ENCODE results near the gene MIEN1.
A peak's percentile ranks its signal among the peaks of the same experiment; 100 is the strongest.
"Not testable (repeated sequence)": the region's sequence is repeated elsewhere in the genome, so short reads cannot be mapped to it uniquely, and the experiment has no call there.

The MIEN1 gene

DNA sequence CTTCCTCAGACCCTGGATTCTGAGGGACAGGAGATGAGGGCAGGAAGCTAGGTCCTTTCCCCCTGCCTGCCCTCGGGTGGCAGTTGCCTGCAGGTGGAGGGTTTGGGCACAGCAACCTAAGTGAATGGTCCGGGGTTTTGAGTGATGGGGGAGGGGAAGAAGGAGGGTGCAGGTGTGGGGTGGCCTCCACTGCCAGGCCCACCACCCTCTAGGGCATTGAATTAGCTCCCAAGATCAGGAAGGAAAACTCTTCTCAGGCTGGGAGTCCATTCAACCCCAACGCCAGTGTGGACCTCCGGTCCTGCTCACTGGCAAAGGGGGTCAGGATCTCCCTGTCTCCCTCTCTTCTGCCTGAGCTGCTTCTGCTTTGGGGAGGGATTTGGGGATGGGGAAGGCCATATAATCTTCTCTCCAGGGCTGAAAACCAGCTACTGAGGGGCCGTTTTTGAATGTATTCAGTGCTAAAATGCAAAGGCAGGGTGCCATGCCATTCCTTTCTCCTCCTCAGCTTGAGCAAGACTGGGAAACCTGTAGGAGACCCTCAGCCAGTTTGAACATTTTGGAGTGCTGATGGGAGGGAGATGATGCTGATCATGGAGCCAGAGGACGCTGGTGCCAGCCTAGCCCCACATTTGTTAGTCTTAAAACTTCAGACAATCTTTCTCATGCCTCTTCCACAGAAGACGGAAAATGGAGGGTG is 26.2 kb upstream of the MIEN1 start:
- no peak for FAIRE-seq
- DNase-seq (ENCODE audit: extremely low spot score, insufficient read length, low read depth) = no peak

DNA sequence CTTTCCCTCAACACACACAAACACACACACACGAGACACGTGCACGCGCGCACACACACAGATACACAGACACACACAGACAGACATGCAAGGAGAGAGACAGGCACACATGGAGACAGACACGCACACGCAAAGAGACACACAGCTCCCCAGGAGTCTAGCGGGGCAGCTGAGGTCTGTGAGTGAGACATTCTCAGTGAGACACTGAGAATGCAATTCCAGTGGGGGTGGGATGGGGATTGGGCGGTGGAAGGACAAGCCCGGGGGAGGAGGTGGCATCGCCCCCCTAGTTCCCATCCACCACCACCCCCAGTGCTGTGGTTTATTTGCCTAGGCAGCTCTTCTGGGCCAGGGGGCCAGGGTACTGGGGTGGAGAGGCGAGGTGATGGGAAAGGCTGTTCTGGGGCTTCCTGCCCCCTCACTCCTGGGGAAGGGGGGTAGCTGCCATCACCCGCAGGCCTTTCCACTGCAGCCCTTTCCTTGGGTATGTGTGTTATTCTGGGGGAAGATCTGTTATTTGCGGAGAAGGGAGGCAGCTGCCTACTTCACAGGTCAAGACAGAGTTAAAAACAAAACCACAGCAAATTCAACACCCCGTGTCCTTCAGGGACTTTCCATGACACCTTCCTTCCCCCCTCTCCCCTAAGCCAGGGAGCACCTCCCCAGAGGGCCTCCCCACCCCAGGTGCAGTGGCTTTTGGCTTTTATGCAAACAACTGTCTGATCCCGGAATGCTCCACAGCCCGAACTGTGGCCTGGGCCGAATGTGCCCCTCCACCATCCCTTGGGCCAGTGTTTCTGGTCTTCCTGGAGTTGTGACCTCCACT is 25.4 kb upstream of the MIEN1 start:
- FAIRE-seq (peak; percentile 99), DNase-seq (ENCODE audit: extremely low spot score, insufficient read length, low read depth) (no peak)

DNA sequence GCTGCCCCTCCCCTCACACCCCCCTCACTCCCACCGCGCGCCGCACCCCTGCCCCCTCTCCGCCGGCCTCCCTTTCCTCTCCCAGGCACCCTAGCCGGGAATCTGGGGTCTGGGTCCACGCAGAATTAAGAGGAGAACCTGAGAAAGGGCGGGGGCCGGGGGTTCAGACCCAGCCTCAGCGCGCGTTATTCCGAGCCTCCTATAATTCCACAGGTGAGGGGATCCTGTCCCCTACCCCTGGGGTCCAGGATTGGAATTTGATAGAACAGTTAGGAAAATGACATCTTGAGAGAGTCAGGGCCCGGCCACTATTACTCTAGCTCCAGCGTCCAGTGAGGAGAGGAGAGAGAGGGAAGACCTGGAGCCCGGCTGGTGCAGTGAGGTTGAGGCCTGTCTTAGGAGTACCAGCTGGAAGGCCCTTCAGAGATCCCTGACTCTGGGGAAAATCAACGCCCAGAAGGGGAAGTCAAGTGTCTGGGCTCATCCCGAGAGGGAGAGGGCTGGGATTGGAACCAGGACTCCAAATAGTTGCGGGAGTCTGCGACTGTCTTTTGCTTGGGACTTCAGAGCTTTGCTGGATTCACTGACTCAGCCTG is 24.7 kb upstream of the MIEN1 start:
- no peak for DNase-seq (ENCODE audit: extremely low spot score, insufficient read length, low read depth)
- FAIRE-seq = no peak

DNA sequence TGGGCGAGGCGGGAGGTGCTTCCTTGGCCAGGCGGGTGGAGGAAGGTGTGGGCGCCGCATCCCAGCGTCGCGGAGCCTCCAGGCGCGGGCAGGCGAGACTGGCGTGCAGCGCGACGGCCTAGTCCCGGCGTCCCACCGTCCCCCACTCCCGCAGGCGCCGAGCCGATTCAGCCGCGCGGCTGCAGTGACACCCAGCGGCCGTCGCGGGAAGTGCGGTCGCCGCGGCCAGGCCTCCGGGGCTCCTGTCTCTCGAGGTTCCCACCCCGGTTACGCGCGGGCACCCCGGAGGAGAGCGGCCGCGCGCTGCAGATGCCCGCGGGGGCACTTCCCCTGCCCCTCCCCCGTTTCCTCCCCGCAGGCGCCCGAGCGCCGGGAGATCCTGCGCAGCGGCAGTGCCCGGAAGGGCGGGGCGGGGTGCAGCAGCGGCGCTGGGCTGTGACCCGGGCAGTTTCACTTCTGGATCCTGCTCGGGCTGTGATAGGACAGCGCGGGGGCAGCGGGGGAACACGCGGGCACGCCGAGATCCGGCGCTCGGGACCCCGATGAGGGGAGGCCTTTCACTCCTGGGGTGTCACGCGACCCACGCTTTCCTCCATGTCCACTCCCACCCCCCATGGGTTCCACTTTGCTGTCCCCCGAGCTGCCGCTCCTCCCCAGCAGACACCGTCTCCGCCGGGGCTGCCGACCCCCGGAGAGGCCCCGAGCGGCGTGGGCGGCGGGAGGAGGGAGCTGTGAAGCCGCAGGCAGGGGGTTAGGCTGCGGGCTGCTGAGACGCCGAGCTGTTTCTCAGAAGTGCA is 24.0 kb upstream of the MIEN1 start:
- no peak for FAIRE-seq
- DNase-seq (ENCODE audit: extremely low spot score, insufficient read length, low read depth) = peak; percentile 88

DNA sequence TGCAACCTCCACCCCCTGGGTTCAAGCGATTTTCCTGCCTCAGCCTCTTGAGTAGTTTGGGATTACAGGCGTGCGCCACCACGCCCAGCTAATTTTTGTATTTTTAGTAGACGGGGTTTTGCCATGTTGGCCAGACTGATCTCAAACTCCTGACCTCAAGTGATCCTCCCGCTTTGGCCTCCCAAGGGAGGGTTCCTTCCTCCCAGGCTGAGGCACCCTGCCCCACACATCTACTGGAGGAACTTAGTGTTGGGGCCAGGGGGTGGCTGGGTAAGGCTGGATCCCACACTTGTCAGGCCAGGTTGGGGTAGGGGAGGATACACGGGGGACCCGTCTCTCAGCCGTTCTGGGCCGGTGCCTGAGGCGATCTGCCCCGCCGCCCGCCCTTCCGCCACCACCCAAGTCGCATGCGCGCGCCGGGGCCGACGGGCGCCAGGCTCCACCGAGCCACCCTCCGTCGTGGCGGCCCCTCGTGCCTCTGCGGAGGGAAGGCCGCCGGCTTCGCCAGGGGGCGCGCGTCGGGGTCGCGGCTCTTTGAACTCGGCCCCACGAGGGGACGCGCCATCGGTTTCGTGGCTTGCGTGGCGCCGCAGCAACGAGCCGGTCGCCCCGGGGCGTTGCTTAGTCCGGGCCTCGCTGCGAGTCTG is 23.3 kb upstream of the MIEN1 start:
- DNase-seq (ENCODE audit: extremely low spot score, insufficient read length, low read depth) = peak; percentile 58
- FAIRE-seq = peak; percentile 67

DNA sequence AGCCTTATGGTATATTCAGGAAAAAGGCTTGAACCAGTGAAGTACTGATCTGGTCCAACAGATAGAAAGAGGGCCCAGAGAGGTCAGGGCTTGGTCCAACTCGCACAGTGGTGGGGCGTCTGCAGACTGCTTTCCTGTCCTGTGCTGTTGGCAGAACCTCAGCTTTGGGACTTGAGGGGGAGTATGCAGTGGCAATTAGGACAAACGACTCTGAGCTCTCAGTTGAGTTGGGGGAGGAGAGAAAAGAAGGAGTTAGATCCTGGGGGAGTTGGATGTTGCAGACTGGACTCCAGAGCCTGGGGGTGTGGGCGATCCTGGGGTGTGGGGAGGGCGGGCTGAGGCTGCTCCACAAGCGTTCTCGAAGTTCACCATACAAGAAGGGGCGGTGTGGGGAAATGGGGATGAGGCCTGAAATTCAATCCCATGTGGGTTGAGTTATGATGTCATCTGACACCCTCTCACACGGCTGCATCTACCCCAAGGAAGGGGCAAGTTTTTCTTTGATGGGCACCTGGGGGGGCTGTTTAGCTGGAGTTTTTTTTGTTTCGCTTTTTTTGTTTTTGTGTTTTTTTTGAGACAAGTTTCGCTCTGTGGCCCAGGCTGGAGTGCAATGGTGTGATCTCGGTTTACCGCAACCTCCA is 22.0 kb upstream of the MIEN1 start:
- no peak for FAIRE-seq
- no peak for DNase-seq (ENCODE audit: extremely low spot score, insufficient read length, low read depth)

DNA sequence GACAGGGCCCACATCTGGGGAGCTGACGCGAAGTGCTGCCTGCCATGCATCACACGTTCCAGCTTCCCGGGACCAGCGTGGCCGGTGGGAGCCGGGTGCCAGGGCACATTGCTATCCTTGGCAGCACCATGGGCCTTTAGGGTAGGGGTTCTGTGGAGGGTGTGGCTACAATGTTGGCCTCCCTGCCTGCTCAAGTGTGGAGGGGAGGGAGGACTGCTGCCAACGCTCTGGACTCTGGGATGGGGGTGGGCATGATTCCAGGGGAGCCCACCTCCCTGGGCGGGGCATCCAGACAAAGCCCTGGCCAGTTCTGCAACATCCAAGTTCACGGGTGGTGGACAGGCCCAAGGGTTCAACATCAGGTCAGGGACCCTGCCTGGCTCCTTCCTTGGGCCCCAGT is 21.3 kb upstream of the MIEN1 start:
- FAIRE-seq (no peak), DNase-seq (ENCODE audit: extremely low spot score, insufficient read length, low read depth) (no peak)

DNA sequence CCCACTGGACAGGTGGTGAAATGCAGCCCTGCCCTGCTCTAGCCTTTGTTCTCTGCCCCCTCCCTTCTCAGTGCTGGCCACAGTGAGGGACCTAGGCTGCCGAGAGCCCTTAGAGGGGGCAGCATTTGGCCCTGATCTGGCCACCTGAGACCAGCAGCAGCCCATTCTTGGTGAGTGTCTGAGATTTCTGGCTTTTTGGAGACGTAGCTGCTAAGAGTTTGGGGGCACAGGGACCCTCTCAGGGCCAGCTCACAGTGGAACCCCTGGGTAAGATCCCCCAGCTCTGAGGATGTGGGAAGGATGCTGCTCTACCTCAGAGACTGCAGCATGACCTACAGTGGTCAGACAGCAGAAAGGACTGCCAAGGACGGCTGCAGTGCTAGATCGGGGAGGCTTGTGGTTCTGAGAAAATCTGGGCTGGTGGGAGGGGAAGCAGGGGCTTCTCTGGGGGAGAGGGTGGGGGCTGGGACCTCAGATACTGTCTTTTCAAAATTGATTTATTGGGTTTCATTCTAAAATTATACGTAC is 20.7 kb upstream of the MIEN1 start:
- no peak for FAIRE-seq

DNA sequence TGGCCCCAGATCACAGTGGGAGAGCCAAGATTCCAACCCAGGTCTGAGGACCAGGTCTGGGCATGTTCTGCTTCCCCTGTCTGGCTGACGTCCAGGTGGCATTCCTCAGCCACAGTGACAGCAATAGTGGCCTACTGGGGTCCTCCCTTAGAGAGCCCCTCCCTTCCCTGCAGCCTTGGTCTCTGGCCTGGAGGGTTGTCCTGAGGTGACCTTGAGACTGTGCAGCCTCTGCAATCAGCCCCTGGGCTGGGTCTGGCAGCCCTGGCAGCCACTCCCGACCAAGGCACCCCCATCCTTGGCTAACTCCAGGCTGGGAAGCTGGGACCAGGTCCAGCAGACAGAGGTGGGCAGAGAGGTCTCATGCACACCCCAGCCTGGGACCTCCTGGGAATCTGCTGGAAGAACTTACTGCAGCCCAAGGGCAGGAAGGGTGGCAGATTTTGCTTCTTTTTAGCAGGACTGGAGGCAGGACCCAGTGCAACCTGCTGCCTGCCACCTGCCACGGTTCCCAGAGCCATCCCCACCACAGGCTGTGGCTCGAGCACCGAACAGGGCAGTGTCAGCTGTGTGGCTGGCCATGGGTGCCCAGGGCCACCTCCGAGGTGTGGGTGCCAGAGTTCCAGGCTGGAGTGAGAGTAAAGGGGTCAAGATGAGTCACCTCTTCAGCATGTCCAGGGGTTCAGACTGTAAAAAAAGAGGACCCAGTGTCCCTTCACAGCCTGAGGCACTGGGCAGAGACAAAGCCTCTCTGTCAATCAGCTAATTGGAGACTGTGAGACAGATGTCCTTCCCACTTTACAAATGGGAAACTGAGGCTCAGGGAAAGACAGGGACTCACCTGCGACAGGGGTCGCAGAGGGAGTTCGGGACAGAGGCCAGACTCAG is 20.0 kb upstream of the MIEN1 start:
- FAIRE-seq = no peak
- DNase-seq (ENCODE audit: extremely low spot score, insufficient read length, low read depth) = no peak

More for the DNA sequence above, 20.7 kb upstream of the MIEN1 start:
- DNase-seq (ENCODE audit: extremely low spot score, insufficient read length, low read depth) = no peak

DNA sequence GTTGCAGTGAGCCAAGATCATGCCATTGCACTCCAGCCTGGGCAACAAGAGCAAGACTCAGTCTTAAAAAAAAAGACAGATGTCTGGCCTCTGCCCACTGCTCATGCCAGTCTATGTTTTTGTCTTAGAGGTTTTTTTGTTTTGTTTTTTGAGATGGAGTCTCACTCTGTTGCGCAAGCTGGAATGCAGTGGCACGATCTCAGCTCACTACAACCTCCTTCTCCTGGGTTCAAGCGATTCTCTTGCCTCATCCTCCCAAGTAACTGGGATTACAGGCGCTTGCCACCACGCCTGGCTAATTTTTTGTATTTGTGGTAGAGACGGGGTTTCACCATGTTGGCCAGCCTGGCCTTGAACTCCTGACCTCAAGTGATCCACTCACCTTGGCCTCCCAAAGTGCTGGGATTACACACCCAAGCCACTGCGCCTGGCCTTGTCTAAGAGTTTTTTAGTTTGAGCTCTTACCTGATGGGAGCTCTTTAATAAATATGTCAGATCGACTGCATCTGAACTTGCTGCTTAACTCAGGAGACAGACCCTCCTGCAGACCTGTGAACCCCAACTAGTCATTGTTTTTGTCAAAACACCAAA is 18.2 kb upstream of the MIEN1 start:
- not testable (repeated sequence) for DNase-seq (ENCODE audit: extremely low spot score, insufficient read length, low read depth)

DNA sequence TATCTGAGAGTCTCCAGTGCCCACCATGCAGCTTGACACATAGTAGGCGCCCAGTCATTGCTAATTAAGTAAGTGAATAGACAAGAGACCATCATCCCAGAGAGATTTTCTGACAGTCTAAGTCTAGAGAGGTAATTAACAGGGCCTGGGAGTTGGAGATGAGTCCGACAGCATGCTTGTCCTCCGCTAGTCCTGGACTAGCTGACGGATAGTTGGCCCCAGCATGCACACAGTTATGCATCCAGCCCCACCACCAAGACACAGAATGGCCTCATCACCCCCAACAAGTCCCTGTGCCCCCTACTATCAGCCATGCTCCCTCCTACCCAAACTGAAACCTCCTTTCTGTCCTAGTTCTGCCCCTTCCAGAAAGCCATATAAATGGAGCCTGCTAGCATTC is 17.4 kb upstream of the MIEN1 start:
- FAIRE-seq (no peak), DNase-seq (ENCODE audit: extremely low spot score, insufficient read length, low read depth) (no peak)

More for the DNA sequence above, 18.2 kb upstream of the MIEN1 start:
- not testable (repeated sequence) for FAIRE-seq

DNA sequence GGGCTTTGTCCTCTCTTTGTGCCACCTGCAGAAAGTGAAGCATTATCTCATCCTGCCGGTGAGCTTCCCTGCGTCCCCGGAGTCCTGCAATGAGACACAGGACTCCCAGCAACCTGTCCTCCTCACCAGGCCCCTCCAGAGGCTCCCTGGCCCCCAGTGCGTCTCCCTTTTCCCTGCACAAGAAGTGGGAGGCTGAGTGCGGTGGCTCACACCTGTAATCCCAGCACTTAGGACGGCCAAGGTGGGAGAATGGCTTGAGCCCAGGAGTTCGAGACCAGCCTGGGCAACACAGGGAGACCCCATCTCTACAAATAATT is 15.8 kb upstream of the MIEN1 start:
- no peak for FAIRE-seq

DNA sequence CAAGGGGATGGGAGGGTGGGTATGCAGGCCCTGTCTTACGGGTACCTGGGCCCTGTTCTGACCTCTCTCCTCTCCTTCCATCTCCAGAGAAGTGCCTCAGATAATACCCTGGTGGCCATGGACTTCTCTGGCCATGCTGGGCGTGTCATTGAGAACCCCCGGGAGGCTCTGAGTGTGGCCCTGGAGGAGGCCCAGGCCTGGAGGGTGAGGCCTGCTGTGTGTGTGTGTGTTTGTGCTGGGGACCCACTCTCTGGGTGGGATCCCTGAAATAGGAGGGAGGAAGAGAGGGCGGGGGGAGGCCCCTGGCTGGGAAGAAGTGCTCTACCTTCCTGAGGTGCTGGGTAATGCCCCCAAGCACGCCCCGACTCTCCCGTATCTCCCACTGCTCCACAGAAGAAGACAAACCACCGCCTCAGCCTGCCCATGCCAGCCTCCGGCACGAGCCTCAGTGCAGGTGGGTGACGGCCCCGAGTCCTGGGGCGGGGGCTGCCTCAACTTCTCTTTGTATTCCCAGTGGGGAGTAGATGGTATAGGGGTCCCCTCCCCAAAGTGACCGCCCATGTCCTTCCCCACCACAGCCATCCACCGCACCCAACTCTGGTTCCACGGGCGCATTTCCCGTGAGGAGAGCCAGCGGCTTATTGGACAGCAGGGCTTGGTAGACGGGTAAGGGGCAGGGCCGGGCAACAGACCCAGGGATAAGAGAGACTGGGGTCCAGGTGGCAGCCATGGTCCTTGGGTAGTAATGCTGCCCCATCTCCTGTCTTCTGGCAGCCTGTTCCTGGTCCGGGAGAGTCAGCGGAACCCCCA is 15.2 kb upstream of the MIEN1 start:
- FAIRE-seq (no peak), DNase-seq (ENCODE audit: extremely low spot score, insufficient read length, low read depth) (no peak)

More for the DNA sequence above, 15.8 kb upstream of the MIEN1 start:
- DNase-seq (ENCODE audit: extremely low spot score, insufficient read length, low read depth) = no peak

DNA sequence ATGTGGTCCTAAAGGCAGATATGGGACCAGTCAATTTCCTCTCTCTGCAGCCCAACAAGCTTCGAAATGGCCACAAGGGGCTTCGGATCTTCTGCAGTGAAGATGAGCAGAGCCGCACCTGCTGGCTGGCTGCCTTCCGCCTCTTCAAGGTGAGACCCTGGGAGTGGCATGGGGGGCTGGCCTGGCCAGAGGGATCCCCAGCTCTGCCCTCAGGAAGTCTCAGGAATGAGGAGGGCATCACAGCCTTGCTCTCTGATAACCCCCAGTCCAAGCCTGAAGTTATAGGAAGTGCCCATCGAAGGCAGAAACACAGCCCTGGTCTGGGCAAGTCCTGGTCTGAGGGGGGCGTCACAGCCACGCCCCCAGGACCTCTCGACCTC is 14.5 kb upstream of the MIEN1 start:
- no peak for FAIRE-seq
- no peak for DNase-seq (ENCODE audit: extremely low spot score, insufficient read length, low read depth)

DNA sequence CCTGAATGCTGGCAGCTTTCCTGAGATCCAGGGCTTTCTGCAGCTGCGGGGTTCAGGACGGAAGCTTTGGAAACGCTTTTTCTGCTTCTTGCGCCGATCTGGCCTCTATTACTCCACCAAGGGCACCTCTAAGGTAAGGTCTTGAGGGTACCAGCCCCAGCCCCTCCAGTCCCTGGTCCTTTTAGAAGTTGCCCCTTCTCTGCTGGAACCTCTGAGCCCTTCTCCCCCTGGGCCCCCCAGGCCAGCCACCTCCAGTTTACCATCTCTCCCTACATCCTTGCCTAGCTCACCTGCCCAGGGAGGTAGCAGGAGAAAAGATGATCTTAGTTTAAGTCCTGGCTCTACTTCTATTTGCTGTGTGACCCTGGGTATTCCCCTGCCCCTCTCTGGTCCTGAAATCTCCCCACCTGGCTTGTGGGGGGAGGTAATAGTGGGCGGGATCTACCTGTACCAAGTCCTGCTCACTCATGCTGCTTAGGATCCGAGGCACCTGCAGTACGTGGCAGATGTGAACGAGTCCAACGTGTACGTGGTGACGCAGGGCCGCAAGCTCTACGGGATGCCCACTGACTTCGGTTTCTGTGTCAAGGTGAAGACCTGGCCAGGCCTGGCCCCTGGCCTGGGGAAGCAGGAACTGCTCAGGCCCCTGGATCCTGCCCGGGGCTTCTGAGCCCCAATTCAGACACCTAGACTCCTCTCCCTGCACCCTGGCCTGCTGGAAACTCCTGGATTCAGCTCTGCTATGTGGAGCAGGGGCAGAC is 13.9 kb upstream of the MIEN1 start:
- FAIRE-seq (no peak), DNase-seq (ENCODE audit: extremely low spot score, insufficient read length, low read depth) (no peak)

DNA sequence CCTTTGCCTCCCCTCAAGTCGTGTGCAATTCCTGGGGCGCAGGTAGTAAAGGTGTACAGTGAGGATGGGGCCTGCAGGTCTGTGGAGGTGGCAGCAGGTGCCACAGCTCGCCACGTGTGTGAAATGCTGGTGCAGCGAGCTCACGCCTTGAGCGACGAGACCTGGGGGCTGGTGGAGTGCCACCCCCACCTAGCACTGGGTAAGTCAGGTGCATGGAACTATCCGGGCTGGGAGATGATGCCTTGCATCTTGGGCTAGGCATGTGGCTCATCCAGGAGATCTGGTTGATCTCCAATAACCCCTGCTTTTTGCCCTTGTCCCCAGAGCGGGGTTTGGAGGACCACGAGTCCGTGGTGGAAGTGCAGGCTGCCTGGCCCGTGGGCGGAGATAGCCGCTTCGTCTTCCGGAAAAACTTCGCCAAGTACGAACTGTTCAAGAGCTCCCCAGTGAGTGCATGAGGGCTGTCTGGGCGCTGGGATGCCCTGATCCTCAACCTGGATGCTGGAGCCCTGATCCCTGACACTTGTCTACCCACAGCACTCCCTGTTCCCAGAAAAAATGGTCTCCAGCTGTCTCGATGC is 12.6 kb upstream of the MIEN1 start:
- DNase-seq (ENCODE audit: extremely low spot score, insufficient read length, low read depth) (no peak), FAIRE-seq (no peak)
